Measurements from ENCODE around the gene CTRB2.

DNA sequence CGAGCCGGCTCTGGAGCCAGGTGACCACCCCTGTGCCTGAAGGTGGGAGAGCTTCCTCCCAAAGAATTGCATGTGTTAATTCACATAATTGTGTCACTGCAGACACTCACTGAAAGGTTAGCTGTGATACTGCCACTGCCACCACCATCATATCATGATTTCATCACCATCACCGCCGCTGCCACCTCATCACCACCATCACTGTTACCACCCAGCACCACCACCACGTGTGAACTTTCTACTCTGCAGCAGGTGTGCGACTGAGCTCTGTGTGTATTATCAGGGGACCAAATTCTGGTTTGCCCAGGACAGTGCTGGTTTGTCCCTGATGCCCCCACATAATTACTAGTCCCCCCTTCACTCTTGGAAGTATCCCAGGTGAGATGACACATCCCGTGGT lies 29.3 kb upstream of the CTRB2 start:
- TF ChIP-seq, protein P1, sequence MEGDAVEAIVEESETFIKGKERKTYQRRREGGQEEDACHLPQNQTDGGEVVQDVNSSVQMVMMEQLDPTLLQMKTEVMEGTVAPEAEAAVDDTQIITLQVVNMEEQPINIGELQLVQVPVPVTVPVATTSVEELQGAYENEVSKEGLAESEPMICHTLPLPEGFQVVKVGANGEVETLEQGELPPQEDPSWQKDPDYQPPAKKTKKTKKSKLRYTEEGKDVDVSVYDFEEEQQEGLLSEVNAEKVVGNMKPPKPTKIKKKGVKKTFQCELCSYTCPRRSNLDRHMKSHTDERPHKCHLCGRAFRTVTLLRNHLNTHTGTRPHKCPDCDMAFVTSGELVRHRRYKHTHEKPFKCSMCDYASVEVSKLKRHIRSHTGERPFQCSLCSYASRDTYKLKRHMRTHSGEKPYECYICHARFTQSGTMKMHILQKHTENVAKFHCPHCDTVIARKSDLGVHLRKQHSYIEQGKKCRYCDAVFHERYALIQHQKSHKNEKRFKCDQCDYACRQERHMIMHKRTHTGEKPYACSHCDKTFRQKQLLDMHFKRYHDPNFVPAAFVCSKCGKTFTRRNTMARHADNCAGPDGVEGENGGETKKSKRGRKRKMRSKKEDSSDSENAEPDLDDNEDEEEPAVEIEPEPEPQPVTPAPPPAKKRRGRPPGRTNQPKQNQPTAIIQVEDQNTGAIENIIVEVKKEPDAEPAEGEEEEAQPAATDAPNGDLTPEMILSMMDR (IDR thresholded peaks at IDR 0.05 in 8 of 11, conservative IDR thresholded peaks at IDR 0.05 in 3 of 11), result no peak
- TF ChIP-seq POLR2A (IDR thresholded peaks at IDR 0.05) (no peak), POLR2AphosphoS5 (IDR thresholded peaks at IDR 0.05) (no peak)

Measured in spleen (tissue), 7 donors.